ENCODE data around the gene SRPK2.

Gene SRPK2

GRCh38 chr7:105161366-105161765 lies 227.4 kb downstream of the SRPK2 start:
- Histone ChIP-seq H3K9me3 (ENCODE audit: control insufficient read depth, low read length) (no peaks in the 10 kb centered on the region), H3K4me3 (ENCODE audit: extremely low read depth, insufficient read depth, low read length, poor library complexity, severe bottlenecking) (no peak overlapping the region), H3K27ac (ENCODE audit: low read depth, low read length, severe bottlenecking) (no peak overlapping the region), H3K36me3 (ENCODE audit: control insufficient read depth, insufficient read depth, low read length) (peaks cover 34% of the 10 kb centered on the region), H3K4me1 (ENCODE audit: control insufficient read depth, insufficient read depth, low read length, poor library complexity, severe bottlenecking) (no peaks in the 10 kb centered on the region)
- WGBS, 2 experiments (ENCODE audit: insufficient coverage in 2 of 2): 100% methylated on average over 1 of the region's 1 CpG; no CpG with 5 or more reads in 1 of the 2 experiments

- H3K4me1 ChIP-seq (ENCODE audit: control insufficient read depth, insufficient read depth, low read length, poor library complexity, severe bottlenecking): no peaks in the 10 kb centered on the region
- no peak overlapping the region for H3K4me3 ChIP-seq (ENCODE audit: extremely low read depth, insufficient read depth, low read length, poor library complexity, severe bottlenecking)
- WGBS, 2 experiments (ENCODE audit: insufficient coverage in 2 of 2): 100% methylated on average over 1 of the region's 3 CpGs
- peaks cover 11% of the 10 kb centered on the region for H3K36me3 ChIP-seq (ENCODE audit: control insufficient read depth, insufficient read depth, low read length)
- no peaks in the 10 kb centered on the region for H3K9me3 ChIP-seq (ENCODE audit: control insufficient read depth, low read length)
- H3K27ac ChIP-seq (ENCODE audit: low read depth, low read length, severe bottlenecking): no peak overlapping the region
Observed at GRCh38 chr7:105157278-105157677, 231.4 kb downstream of the SRPK2 start.

- no peak overlapping the region for H3K4me3 ChIP-seq (ENCODE audit: extremely low read depth, insufficient read depth, low read length, poor library complexity, severe bottlenecking)
- 82 to 100% methylated on average over 1 of the region's 2 CpGs for WGBS, 2 experiments (ENCODE audit: insufficient coverage in 2 of 2)
- peaks cover 11% of the 10 kb centered on the region for H3K36me3 ChIP-seq (ENCODE audit: control insufficient read depth, insufficient read depth, low read length)
Observed at GRCh38 chr7:105156731-105157130, 232.0 kb downstream of the SRPK2 start.

GRCh38 chr7:105154084-105154483 lies 234.6 kb downstream of the SRPK2 start:
- Histone ChIP-seq H3K36me3 (ENCODE audit: control insufficient read depth, insufficient read depth, low read length) (peaks cover 6% of the 10 kb centered on the region), H3K27ac (ENCODE audit: low read depth, low read length, severe bottlenecking) (no peak overlapping the region), H3K4me3 (ENCODE audit: extremely low read depth, insufficient read depth, low read length, poor library complexity, severe bottlenecking) (no peak overlapping the region), H3K4me1 (ENCODE audit: control insufficient read depth, insufficient read depth, low read length, poor library complexity, severe bottlenecking) (no peaks in the 10 kb centered on the region), H3K9me3 (ENCODE audit: control insufficient read depth, low read length) (no peaks in the 10 kb centered on the region)
- WGBS, 2 experiments (ENCODE audit: insufficient coverage in 2 of 2): no CpG with 5 or more reads among the region's 2 CpGs

More at GRCh38 chr7:105156731-105157130, 232.0 kb downstream of the SRPK2 start:
- Histone ChIP-seq H3K27ac (ENCODE audit: low read depth, low read length, severe bottlenecking) (no peak overlapping the region), H3K9me3 (ENCODE audit: control insufficient read depth, low read length) (no peaks in the 10 kb centered on the region), H3K4me1 (ENCODE audit: control insufficient read depth, insufficient read depth, low read length, poor library complexity, severe bottlenecking) (no peaks in the 10 kb centered on the region)

- Histone ChIP-seq H3K4me1 (ENCODE audit: control insufficient read depth, insufficient read depth, low read length, poor library complexity, severe bottlenecking) (no peaks in the 10 kb centered on the region), H3K36me3 (ENCODE audit: control insufficient read depth, insufficient read depth, low read length) (peaks cover 4% of the 10 kb centered on the region), H3K27ac (ENCODE audit: low read depth, low read length, severe bottlenecking) (no peak overlapping the region), H3K9me3 (ENCODE audit: control insufficient read depth, low read length) (no peaks in the 10 kb centered on the region), H3K4me3 (ENCODE audit: extremely low read depth, insufficient read depth, low read length, poor library complexity, severe bottlenecking) (no peak overlapping the region)
- WGBS, 2 experiments (ENCODE audit: insufficient coverage in 2 of 2): 100% methylated on average over 1 to 4 of the region's 6 CpGs
Observed at GRCh38 chr7:105153531-105153930, 235.2 kb downstream of the SRPK2 start.

- Histone ChIP-seq H3K36me3 (ENCODE audit: control insufficient read depth, insufficient read depth, low read length) (peaks cover 3% of the 10 kb centered on the region), H3K4me1 (ENCODE audit: control insufficient read depth, insufficient read depth, low read length, poor library complexity, severe bottlenecking) (no peaks in the 10 kb centered on the region)
- no CpG with 5 or more reads among the region's 3 CpGs for WGBS, 2 experiments (ENCODE audit: insufficient coverage in 2 of 2)
Observed at GRCh38 chr7:105151152-105151551, 237.6 kb downstream of the SRPK2 start.

GRCh38 chr7:105149827-105150226 lies 238.9 kb downstream of the SRPK2 start:
- WGBS, 2 experiments (ENCODE audit: insufficient coverage in 2 of 2): 92 to 100% methylated on average over 2 to 3 of the region's 3 CpGs
- H3K27ac ChIP-seq (ENCODE audit: low read depth, low read length, severe bottlenecking): no peak overlapping the region
- H3K9me3 ChIP-seq (ENCODE audit: control insufficient read depth, low read length): no peaks in the 10 kb centered on the region
- H3K36me3 ChIP-seq (ENCODE audit: control insufficient read depth, insufficient read depth, low read length): peaks cover 4% of the 10 kb centered on the region
- H3K4me3 ChIP-seq (ENCODE audit: extremely low read depth, insufficient read depth, low read length, poor library complexity, severe bottlenecking): no peak overlapping the region
- no peaks in the 10 kb centered on the region for H3K4me1 ChIP-seq (ENCODE audit: control insufficient read depth, insufficient read depth, low read length, poor library complexity, severe bottlenecking)

More at GRCh38 chr7:105151152-105151551, 237.6 kb downstream of the SRPK2 start:
- Histone ChIP-seq H3K4me3 (ENCODE audit: extremely low read depth, insufficient read depth, low read length, poor library complexity, severe bottlenecking) (no peak overlapping the region), H3K27ac (ENCODE audit: low read depth, low read length, severe bottlenecking) (no peak overlapping the region), H3K9me3 (ENCODE audit: control insufficient read depth, low read length) (no peaks in the 10 kb centered on the region)

- Histone ChIP-seq H3K9me3 (ENCODE audit: control insufficient read depth, low read length) (no peaks in the 10 kb centered on the region), H3K27ac (ENCODE audit: low read depth, low read length, severe bottlenecking) (no peak overlapping the region), H3K4me1 (ENCODE audit: control insufficient read depth, insufficient read depth, low read length, poor library complexity, severe bottlenecking) (peaks cover 8% of the 10 kb centered on the region), H3K4me3 (ENCODE audit: extremely low read depth, insufficient read depth, low read length, poor library complexity, severe bottlenecking) (no peak overlapping the region), H3K36me3 (ENCODE audit: control insufficient read depth, insufficient read depth, low read length) (peaks cover 37% of the 10 kb centered on the region)
- WGBS, 2 experiments (ENCODE audit: insufficient coverage in 2 of 2): 62 to 80% methylated on average over 4 to 5 of the region's 6 CpGs
Observed at GRCh38 chr7:105141068-105141467, 247.7 kb downstream of the SRPK2 start.

- H3K27ac ChIP-seq (ENCODE audit: low read depth, low read length, severe bottlenecking): no peak overlapping the region
- H3K4me3 ChIP-seq (ENCODE audit: extremely low read depth, insufficient read depth, low read length, poor library complexity, severe bottlenecking): no peak overlapping the region
- H3K9me3 ChIP-seq (ENCODE audit: control insufficient read depth, low read length): no peaks in the 10 kb centered on the region
- peaks cover 48% of the 10 kb centered on the region for H3K36me3 ChIP-seq (ENCODE audit: control insufficient read depth, insufficient read depth, low read length)
- peaks cover 9% of the 10 kb centered on the region for H3K4me1 ChIP-seq (ENCODE audit: control insufficient read depth, insufficient read depth, low read length, poor library complexity, severe bottlenecking)
Observed at GRCh38 chr7:105139381-105139780, 249.3 kb downstream of the SRPK2 start.

GRCh38 chr7:105137898-105138297 lies 250.8 kb downstream of the SRPK2 start:
- Histone ChIP-seq H3K9me3 (ENCODE audit: control insufficient read depth, low read length) (no peaks in the 10 kb centered on the region), H3K4me3 (ENCODE audit: extremely low read depth, insufficient read depth, low read length, poor library complexity, severe bottlenecking) (no peak overlapping the region), H3K27ac (ENCODE audit: low read depth, low read length, severe bottlenecking) (no peak overlapping the region), H3K4me1 (ENCODE audit: control insufficient read depth, insufficient read depth, low read length, poor library complexity, severe bottlenecking) (peaks cover 9% of the 10 kb centered on the region), H3K36me3 (ENCODE audit: control insufficient read depth, insufficient read depth, low read length) (peaks cover 57% of the 10 kb centered on the region)
- WGBS, 2 experiments (ENCODE audit: insufficient coverage in 2 of 2): 100% methylated on average over 2 of the region's 4 CpGs

- 80 to 95% methylated on average over 3 of the region's 3 CpGs for WGBS, 2 experiments (ENCODE audit: insufficient coverage in 2 of 2)
Observed at GRCh38 chr7:105136221-105136620, 252.5 kb downstream of the SRPK2 start.

More at GRCh38 chr7:105136221-105136620, 252.5 kb downstream of the SRPK2 start:
- Histone ChIP-seq H3K9me3 (ENCODE audit: control insufficient read depth, low read length) (no peaks in the 10 kb centered on the region), H3K36me3 (ENCODE audit: control insufficient read depth, insufficient read depth, low read length) (peaks cover 57% of the 10 kb centered on the region), H3K27ac (ENCODE audit: low read depth, low read length, severe bottlenecking) (no peak overlapping the region), H3K4me3 (ENCODE audit: extremely low read depth, insufficient read depth, low read length, poor library complexity, severe bottlenecking) (no peak overlapping the region), H3K4me1 (ENCODE audit: control insufficient read depth, insufficient read depth, low read length, poor library complexity, severe bottlenecking) (peaks cover 13% of the 10 kb centered on the region)

Data from mesodermal cell (in vitro differentiated cells).